SU-DHL-6 (cell line): ENCODE data around the gene GH2.
"Not testable (repeated sequence)": the region's sequence is repeated elsewhere in the genome, so short reads cannot be mapped to it uniquely, and the experiment has no call there.

Source experiments
- CTCF ChIP-seq: fragments of 200-600 bp; sonication (generic); IDR thresholded peaks from one replicate; pipeline ENCODE4 v1.5.1; 2017; ENCODE audit warnings: antibody characterized with exemption, mild to moderate bottlenecking, low read length, moderate library complexity; ENCODE audit not compliant: insufficient read depth, poor library complexity, severe bottlenecking
- EZH2phosphoT487 ChIP-seq: fragments of 200-600 bp; sonication (generic), shearing (Covaris generic); conservative IDR thresholded peaks from 2 replicates; pipeline ENCODE4 v1.6.1; 2018; ENCODE audit warnings: mild to moderate bottlenecking, antibody characterized with exemption, low read length, moderate library complexity, mixed read lengths

- not testable (repeated sequence) for TF ChIP-seq CTCF, EZH2phosphoT487
These were observed 407 bp downstream of the GH2 start for GRCh38 chr17:63881337-63881736.
